GM21390 (cell line): ENCODE results near the gene CNOT11.
A peak's percentile ranks its signal among the peaks of the same experiment; 100 is the strongest.
"Not testable (repeated sequence)": the region's sequence is repeated elsewhere in the genome, so short reads cannot be mapped to it uniquely, and the experiment has no call there.

ENCODE experiments used
- ATAC-seq: cut with Tn5 transposase; IDR thresholded peaks from one replicate; pipeline ENCODE4 v1.9.1; 2021; ENCODE audit not compliant: unreplicated experiment

Gene CNOT11

DNA sequence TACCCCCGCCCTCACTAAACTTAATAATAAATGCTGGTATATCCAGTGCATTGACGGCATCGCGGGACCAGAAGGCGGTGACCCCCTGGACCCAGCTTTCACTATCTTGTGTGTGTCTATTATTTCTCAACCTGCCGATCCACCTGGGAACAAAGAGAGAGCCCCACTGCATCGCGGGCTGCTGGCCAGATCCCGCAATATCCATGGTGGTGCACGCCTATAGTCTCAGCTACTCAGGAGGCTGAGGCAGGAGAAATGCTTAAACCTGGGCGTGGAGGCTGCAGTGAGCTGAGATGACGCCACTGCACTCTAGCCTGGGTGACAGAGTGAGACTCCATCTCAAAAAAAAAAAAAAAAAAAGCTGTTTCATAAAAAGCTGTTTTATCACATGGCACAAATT, 7.8 kb upstream of the CNOT11 start:
- ATAC-seq: not testable (repeated sequence)

DNA sequence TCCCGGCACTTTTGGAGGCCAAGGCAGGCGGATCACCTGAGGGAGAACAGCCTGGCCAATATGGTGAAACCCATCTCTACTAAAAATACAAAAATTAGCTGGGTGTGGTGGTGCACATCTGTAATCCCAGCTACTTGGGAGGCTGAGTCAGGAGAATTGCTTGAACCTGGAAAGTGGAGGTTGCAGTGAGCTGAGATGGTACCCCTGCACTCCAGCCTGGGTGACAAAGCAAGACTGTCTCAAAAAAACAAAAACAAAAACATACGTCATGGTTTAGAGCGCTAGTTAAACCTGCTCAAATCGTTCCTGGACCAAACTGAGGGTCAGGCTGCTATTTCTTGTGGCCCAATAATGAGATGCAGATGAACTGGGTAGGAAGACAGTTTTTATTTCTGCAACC, 7.2 kb upstream of the CNOT11 start:
- not testable (repeated sequence) for ATAC-seq

DNA sequence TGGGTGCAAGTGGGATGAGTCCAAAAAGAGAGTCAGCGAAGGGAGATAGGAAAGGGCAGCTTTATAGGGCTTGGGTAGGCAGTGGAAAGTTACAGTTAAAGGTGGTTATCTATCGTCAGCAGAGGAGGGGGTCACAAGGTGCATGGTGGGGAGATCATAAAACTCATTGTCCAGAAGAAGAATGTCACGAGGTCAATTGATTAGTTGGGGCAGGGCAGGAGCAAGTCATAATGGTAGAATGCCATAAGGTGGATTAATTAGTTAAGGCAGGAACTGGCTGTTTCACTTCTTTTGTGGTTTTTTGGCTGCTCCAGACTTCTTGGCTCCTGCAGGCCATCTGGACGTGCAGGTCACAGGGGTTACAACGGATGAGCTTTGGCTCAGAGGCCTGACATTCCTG, 3.9 kb upstream of the CNOT11 start:
- not testable (repeated sequence) for ATAC-seq

DNA sequence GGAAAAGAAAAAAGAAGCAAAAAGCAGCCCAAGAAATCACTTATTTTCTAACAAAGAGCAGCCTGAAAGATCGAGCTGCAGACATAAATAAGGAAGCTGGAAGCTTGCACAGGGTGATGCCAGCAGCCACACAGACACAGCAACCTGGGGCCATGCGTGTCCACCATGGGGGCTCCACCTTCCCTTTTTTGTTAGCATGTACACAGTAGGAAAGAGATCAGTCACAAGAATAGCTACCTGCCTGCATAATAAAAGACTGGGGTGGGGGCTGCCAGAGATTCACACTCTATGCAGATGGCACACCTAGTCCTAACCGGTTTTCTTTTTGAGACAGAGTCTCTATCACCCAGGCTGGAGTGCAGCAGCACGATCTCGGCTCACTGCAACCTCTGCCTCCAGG, 2.9 kb upstream of the CNOT11 start:
- no peak for ATAC-seq

DNA sequence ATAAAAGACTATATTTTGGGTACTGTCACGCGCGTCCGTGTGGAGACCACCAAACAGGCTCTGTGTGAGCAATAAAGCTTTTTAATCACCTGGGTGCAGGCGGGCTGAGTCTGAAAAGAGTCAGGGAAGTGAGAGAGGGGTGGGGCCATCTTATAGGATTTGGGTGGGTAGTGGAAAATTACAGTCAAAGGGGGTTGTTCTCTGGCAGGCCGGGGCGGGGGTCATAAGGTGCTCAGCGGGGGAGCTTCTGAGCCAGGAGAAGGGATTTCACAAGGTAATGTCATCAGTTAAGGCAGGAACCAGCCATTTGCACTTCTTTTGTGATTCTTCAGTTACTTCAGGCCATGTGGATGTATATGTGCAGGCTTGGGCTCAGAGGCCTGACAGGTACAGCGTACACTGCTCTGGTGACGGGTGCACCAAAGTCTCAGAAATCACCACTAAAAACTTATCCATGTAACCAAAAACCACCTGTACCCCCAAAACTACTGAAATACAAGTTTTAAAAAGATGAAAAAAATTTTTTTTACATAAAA, 1.4 kb upstream of the CNOT11 start:
- not testable (repeated sequence) for ATAC-seq

DNA sequence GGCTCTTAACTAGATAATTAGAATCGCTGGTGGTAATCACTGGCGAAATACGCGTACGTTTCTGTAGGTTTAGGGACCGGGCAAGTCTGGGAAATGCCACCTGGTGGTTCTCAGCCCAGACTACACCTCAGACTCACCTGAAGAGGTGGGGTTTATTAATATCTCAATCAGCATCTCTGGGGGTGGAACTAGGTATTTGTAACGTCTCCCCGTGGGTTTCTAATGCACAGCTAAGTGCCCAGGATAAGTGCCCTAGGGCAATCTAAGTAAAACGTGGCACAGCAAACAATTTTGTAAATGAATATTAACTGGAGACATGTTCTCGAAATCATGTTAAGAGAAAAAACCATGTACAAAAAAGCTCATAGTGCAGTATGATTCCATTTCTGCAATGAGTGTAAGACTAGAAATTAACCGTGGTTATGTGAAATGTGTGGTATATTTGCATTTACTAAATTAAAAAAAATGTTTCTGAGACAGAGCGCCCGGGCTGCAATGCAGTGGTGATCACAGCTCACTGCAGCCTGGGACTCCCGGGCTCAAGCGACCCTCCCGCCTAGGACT, 760 bp upstream of the CNOT11 start:
- peak; percentile 58 for ATAC-seq

DNA sequence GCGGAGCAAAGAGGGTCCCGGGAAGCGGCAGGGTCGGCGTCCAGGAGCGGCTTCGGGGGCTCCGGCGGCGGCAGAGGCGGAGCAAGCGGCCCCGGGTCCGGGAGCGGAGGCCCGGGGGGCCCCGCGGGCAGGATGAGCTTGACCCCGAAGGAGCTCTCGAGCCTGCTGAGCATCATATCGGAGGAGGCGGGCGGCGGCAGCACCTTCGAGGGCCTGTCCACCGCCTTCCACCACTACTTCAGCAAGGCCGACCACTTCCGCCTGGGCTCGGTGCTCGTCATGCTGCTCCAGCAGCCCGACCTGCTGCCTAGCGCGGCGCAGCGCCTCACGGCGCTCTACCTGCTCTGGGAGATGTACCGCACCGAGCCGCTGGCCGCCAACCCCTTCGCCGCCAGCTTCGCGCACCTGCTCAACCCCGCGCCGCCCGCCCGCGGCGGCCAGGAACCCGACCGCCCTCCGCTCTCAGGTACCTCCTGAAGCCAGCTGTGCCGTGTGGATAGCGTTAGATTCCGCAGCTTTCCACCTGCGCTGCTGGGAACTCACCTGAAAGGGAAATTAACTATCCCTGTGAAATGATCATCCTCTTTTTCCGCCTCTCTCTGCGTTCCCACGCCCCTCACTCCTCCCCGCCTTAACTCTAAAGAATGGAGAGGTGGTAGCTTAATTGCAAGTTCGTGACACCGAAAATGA, 472 bp downstream of the CNOT11 start:
- peak; percentile 51 for ATAC-seq

DNA sequence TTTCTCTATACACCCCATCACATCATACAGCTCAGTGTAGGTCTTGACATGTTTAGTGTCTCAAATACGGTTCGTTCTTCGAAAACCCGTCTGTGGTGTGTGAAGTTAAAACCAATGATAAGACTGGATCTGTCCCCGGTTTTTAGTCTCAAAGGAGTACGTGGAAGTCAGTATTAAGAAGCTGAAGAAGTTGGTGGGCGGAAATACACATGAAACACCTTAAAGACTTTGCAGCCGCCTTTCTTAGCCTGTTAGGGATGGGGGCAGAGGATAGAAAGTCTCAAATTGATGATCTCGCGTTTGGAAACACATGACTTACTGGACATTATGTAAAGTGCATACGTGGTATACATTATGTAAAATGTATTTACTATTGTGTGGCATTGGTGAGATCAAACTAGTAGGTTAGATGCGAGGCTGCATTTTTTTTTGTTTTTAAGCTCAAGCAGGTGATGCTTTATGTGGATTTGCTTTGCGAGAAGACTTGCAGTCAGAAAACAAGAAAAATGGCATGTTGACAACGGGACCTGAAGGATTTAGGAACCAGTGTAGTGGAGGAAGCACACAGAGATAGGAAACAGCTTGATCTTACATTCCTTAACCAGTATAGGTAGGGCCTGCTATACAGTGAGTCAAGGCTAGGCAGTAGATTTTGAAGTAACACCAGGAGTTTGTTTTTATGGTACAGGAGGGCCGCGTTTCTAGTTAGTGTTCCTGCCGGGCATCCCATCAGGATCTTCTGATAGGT, 1.2 kb downstream of the CNOT11 start:
- ATAC-seq: no peak

DNA sequence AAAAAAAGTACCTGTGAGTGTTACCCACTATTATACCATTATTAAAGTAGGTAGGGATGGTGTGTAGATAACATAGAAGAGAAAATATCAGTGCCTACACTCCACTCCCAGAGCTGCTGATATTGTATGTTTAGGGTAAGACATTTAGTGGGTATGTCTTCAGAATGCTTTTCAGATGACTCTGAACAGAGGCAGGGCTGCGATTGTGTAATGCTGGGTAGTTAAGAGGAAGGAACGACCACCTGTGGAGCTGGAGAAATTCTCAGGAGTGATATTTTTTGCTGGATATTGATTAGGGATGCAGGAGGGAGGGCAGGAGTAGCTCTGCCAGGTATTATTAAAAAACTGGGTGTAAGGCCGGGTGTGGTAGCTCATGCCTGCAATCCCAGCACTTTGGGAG, 2.8 kb downstream of the CNOT11 start:
- ATAC-seq: no peak

DNA sequence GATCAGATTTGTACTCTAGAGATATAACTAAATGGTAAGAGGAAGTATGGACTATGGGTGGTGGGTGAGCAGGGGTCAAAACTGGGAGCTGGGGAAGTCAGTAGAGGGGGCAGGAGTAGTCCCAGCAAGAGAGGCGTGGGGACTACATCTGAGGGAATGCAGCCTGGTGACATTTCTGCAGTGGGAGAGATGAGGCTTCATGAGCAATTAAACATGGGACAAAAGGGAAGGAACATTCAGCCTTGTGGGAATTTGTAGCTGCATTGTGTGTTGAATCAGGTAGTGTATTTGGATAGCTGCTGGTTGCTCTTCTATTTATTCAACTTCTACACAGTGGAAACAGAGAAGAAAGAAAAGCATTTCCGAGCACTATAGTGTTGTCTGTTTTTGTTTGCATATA, 3.6 kb downstream of the CNOT11 start:
- no peak for ATAC-seq

DNA sequence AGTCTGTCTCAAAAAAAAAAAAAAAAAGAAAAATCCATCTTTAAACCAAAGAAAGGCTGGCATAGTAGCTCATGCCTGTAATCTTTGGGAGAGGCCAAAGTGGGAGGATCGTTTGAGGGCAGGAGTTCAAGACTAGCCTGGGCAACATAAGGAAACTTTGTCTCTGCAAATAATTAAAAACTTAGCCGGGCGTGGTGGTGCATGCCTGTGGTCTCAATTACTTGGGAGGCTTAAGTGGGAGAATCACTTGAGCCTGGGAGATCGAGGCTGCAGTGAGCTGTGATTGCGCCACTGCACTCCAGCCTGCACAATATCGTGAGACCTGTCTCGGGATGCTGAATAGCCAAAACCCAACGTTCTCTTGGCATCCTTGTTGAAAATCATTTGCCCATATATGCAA, 6.1 kb downstream of the CNOT11 start:
- no peak for ATAC-seq

DNA sequence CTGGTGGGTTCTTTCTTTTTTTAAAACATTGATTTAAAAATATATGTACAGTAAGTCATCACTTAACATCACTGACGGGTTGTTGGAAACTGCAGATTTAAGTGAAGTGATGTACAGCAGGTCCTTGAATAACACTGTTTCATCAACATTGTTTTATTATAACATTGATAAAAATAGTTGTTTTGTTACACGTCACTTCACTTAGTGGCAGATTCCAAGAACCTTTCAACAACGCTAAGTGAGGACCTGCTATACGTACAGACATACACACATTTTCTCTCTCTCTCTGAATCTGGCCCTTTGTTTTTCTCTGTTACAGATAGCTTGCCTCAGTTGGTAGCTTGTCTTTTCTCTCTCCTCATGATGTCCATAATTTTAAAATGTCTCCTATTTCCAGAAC, 9.5 kb downstream of the CNOT11 start:
- no peak for ATAC-seq

DNA sequence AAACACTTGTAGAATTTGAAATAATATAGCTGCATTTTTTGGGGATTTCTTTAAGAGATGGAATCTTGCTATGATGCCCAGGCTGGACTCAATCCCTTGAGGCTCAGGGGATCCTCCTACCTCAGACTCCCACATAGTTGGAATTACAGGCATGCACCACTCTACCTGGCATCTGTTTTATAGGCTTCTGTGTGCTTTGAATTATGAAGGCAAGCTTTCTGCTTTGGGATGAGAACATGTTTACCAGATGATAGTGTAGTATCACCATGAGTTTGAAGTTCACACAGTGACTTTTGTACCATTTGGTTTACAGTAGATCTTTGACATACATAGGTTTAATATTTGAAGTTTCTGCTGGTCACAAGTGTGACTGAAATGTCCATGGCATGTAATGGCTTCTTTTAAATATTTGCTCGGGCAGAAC, 10.7 kb downstream of the CNOT11 start:
- ATAC-seq: no peak

DNA sequence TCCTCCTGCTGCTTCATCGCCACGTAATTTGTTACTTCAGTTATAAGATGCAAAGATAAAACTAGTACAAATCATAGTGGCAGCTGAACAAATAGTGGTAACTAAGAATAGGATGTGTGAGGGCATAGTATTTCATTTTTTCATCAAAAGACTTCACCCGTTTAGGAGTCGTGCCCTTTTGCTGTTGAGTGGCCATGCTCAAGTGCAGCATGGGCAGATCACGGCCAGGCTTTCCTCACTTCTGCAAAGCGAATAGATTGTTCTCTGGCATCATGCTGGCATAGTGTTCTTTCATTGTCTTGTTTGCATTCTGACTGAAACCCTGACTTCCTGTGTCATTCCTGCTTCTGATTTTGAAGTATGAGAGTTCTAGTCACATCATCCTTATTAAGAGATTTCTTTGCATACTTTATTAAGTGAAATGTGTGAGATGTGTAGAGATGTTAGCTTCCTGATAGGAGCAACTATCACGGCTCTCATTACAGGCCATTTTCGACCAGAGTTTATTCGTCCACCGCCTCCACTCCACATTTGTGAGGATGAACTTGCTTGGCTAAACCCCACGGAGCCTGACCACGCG, 11.8 kb downstream of the CNOT11 start:
- no peak for ATAC-seq

DNA sequence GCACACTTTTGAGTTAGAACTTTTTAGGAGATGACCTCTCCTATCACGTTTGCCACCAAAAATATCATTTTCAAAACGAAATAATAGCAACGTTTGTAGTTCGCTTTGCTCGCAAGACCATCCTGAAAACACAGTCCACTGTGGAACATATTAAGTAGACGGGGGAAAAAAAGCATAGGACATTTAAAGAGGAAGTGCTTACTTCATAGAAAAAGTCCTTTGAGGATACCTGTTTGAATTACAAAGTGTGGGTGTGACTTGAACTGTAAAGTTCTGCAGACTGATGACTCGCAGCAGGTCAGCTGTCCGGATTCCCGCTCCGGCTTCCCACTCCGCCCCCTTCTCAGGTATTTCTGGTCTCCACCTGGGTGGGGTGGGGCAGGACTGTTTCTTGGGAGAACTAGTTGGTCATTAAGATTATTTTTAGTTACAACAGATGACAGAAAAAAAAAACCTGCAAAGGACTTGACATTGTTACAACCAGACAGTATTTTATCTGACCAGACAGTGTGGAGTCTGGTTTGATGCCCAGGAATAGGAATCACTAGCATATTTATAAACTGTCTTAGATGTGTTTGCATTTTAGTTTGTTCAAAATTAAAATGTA, 13.3 kb downstream of the CNOT11 start:
- no peak for ATAC-seq

DNA sequence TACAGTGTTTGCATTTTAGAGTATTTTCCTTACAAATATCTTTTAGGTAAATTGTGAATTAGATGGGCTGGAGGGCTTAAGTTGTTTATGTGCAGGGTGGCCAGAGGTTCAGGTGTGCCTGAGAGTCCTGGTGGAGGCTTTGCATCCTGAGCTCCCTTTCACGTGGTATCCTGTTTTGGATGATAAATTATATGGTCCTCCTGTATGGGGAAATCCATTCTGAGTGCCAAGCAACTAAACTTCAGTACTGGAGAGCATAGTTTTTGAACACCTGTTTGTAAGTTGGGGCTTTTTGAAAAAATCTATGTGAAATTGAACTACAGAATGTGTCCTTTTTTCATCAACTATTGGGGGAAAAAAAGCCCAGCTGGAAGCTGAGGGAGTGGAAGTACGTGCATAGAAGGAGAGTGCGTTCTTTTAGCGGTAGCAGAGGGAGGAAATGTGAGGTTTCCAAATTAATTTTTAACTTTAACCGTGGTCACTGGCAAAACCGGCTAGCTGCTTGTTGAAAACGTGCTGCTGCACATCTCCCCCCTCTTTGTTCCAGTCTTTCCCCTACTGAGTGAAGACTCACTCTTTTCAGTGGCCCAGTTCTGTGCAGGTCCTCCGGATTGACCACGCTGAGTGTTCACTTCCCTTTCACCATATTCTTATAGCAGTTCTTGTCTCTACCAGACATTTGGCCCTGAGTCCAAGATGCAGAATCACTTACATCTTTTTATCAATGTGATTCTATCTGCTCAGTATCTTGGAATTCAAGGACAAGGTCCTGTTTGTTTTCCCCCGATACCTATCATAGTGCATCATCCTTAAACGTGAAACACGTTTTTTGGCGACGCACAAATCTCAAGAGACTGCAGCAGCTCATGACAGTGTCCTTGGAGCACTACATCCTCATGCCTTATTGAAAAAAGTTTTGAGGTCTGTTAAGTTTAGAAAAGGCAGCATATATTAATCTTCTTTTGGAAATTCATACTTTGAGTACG, 15.3 kb downstream of the CNOT11 start:
- peak; percentile 43 for ATAC-seq

DNA sequence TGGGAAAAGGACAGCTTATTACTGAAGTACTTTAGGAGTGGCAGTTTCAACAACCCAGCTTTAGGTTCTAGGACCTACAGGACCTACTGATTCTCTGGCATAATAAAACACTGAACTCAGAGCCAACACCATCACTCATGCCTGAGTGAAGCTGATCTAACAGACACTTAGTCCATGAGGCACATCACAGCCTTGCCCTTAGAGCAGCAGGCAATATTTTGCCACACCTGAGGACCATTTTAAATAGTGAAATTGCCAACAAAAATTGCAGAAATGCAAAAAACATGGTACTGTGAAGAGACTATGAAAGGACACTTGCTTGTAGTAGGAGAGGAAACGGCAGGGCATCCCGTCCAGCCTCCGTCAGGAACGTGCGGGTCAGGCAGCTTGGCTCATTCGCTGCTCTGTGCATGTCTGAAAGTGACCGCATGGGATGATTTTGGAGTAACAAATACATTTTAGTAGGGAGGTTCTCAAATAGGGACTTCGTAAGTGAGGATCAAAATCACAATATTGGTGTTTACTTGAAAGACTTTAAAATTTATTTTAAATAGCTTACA, 18.1 kb downstream of the CNOT11 start:
- ATAC-seq: no peak

DNA sequence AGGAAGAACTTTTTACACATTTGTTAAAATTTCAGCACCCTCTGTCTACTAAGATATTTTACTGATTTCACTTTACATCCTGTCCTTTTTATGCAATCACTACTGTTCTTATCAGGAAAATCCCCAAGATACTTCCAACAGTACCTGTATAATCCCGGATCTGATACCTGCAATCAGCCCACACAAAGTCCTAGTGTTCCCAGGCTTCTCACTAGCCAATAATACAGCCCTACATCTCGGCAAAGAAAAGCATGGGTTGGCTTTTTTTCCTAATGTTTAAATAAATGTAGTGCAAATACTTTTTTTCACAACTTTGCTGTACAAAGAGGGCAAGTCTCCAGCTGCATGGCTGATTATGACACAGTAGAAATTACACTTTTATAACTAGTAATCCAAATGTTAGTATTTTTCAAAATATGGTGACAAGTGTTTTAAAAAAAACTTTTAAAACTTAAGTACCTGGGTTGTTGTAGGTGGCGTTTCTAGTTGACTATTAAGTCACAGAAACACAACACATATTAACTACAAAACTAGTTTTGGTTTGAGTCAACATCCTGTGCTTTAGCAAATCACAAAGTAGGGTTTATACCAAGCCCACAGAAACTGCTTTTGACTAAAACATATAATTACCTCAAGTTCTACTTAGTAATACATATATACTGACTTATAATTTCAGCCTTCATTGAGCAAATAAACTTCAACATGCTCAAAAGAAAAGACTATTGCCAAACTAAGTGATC, 19.5 kb downstream of the CNOT11 start:
- peak; percentile 77 for ATAC-seq

DNA sequence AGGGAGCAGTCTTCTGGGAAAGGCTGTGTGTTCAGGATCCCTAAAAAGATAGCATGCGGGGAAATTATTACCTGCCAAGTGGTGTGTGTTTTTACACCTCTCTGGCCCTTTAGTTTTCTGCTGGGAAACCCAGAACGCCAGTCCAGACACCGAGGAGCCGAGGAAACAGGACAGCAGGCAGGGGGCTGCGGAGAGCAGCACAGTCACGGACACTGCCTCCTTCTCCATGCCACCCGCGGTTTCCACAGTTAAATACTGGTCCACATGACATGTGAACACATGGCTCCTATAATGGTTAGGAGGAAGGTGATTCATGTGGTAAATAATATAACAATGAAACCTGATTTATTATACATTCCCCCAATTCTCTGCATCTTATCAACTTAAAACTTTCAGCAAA, 20.4 kb downstream of the CNOT11 start:
- ATAC-seq: no peak
